Epidermal melanocyte (primary cell): ENCODE data around the gene MTHFSD.

Experiments used
- DNase-seq: peaks from one replicate; pipeline ENCODE4 v3.0.0; 2011; ENCODE audit warnings: low spot score; ENCODE audit not compliant: insufficient read length

MTHFSD gene

GRCh38 chr16:86502856-86503748, 51.9 kb downstream of the MTHFSD start:
- no peak for DNase-seq

- no peak for DNase-seq
Observed at GRCh38 chr16:86501989-86502855, 52.8 kb downstream of the MTHFSD start.

GRCh38 chr16:86500708-86501510, 54.1 kb downstream of the MTHFSD start:
- DNase-seq: no peak

GRCh38 chr16:86499889-86500707, 54.9 kb downstream of the MTHFSD start:
- no peak for DNase-seq

GRCh38 chr16:86499440-86499786, 55.6 kb downstream of the MTHFSD start:
- no peak for DNase-seq

GRCh38 chr16:86498671-86499439, 56.2 kb downstream of the MTHFSD start:
- DNase-seq: no peak

GRCh38 chr16:86498155-86498670, 56.8 kb downstream of the MTHFSD start:
- DNase-seq: no peak

- DNase-seq: no peak
Observed at GRCh38 chr16:86497551-86498021, 57.4 kb downstream of the MTHFSD start.

- no peak for DNase-seq
Observed at GRCh38 chr16:86496929-86497461, 58.0 kb downstream of the MTHFSD start.

GRCh38 chr16:86496262-86496928, 58.6 kb downstream of the MTHFSD start:
- no peak for DNase-seq

- DNase-seq: no peak
Observed at GRCh38 chr16:86495756-86496261, 59.2 kb downstream of the MTHFSD start.

GRCh38 chr16:86495357-86495701, 59.7 kb downstream of the MTHFSD start:
- DNase-seq: no peak

- no peak for DNase-seq
Observed at GRCh38 chr16:86494565-86495356, 60.3 kb downstream of the MTHFSD start.

GRCh38 chr16:86494039-86494564, 60.9 kb downstream of the MTHFSD start:
- DNase-seq: no peak

- DNase-seq: no peak
Observed at GRCh38 chr16:86492961-86493629, 61.9 kb downstream of the MTHFSD start.

GRCh38 chr16:86492267-86492960, 62.6 kb downstream of the MTHFSD start:
- no peak for DNase-seq
